IgD-negative memory B cell (primary cell): ENCODE measurements around the gene TCF12. TPM values are rescaled to one million over a fixed set of nuclear protein-coding genes. Genes with fewer than 3 reads are reported as not detected.
A peak's percentile ranks its signal among the peaks of the same experiment; 100 is the strongest.

ENCODE experiments used
- H3K27ac Mint-ChIP-seq, 3 donors: one replicate each; pipeline ENCODE4 v1.8.0; 2020 to 2022; ENCODE audit warnings: mild to moderate bottlenecking in 3 of 3, mixed read lengths in 3 of 3, moderate library complexity in 1 of 3
- H3K27me3 Mint-ChIP-seq: one replicate; pipeline ENCODE4 v1.8.0; 2021; ENCODE audit warnings: mixed read lengths
- H3K36me3 Mint-ChIP-seq: one replicate; pipeline ENCODE4 v1.8.0; 2020; ENCODE audit warnings: mild to moderate bottlenecking, mixed read lengths
- H3K4me1 Mint-ChIP-seq, 3 donors: one replicate each; pipeline ENCODE4 v1.8.0; 2020 to 2022; ENCODE audit warnings: mixed read lengths in 3 of 3, mild to moderate bottlenecking in 1 of 3
- H3K4me3 Mint-ChIP-seq, 4 donors: one replicate each; pipeline ENCODE4 v1.8.0; 2020 to 2022; ENCODE audit warnings: mild to moderate bottlenecking in 4 of 4, mixed read lengths in 4 of 4, moderate library complexity in 3 of 4
- H3K9me3 Mint-ChIP-seq, 3 donors: one replicate each; pipeline ENCODE4 v1.8.0; 2020 to 2021; ENCODE audit warnings: mixed read lengths in 3 of 3, mild to moderate bottlenecking in 1 of 3
- polyA plus RNA-seq: library from polyadenylated mRNA; unstranded; fragments of 300-500 nt; fragmentation: Illumina TruSeq; gene quantifications from one replicate; pipeline ENCODE4 v1.2.3, GENCODE V29; 2021

Gene TCF12
- polyA plus RNA-seq, 1 donor from 2014 or later = 58.0 TPM

GRCh38 chr15:57203906-57204305 is 285.5 kb downstream of the TCF12 start:
- H3K9me3 Mint-ChIP-seq = no peaks in the 10 kb centered on the region

DNA sequence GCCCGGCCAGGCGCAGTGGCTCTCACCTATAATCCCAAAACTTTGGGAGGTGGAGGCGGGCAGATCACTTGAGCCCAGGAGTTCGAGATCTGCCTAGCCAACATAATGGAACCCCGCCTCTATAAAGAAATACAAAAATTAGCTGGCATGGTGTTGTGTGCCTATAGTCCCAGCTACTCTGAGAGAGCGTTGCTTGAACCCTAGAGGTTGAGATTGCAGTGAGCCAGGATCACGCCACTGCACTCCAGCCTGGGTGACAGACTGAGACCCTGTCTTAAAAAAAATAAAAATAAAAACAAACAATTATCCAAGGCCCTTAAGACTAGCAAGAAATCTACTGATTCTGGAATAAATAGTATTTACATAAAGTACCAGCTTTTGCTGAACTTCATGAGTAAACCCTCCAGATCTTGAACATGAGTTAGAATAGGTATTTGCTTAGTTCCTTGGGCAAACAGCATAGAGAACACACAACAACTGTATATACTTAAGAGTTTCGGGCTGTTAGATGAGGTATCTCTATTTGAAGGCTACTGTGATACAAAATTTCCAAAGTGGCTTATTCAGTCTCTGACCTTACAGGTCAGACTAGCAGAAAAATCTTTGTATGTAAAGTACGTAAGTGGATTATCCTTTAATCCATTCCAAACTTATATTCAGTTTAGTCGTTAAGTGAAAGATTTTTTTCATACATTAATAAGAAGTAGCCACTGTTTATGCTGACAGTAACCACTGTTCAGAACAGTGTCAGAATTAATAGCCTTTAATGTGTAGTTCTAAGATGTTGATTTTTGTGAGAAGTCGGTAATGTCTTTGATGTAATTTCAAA is 286.8 kb downstream of the TCF12 start:
- H3K4me3 Mint-ChIP-seq = no peak overlapping the region
- H3K4me1 Mint-ChIP-seq = peaks cover 10 to 18% (median 14%) of the 10 kb centered on the region in 3 donors
- H3K27ac Mint-ChIP-seq = peak overlapping the region in 1 of 3 donors; percentile 17
- no peaks in the 10 kb centered on the region for H3K27me3 Mint-ChIP-seq
- no peaks in the 10 kb centered on the region for H3K9me3 Mint-ChIP-seq
- H3K36me3 Mint-ChIP-seq = peaks cover 15% of the 10 kb centered on the region

More at GRCh38 chr15:57203906-57204305, 285.5 kb downstream of the TCF12 start:
- H3K27ac Mint-ChIP-seq = no peak overlapping the region
- peaks cover 8 to 9% (median 9%) of the 10 kb centered on the region in 3 donors for H3K4me1 Mint-ChIP-seq
- no peaks in the 10 kb centered on the region for H3K27me3 Mint-ChIP-seq
- peaks cover 11% of the 10 kb centered on the region for H3K36me3 Mint-ChIP-seq
- no peak overlapping the region for H3K4me3 Mint-ChIP-seq

DNA sequence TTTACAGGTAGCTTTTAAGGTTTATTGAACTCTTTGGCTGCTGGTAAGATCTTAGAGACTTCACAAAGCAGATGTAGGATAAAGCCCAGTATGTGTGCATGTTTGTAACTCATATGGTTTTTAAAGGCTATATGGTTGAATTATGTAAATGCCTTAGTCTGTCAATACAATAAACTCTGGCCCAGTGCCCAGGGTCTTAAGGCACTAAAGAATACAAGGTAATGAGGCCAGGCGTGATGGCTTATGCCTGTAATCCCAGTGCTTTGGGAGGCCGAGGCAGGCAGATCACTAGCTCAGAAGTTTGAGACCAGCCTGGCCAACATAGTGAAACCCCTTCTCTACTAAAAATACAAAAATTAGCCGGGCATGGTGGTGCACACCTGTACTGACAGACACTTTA is 287.6 kb downstream of the TCF12 start:
- Mint-ChIP-seq H3K27ac (no peak overlapping the region), H3K4me3 (no peak overlapping the region), H3K27me3 (no peaks in the 10 kb centered on the region), H3K4me1 (peaks cover 10 to 18% (median 17%) of the 10 kb centered on the region in 3 donors), H3K36me3 (peaks cover 14% of the 10 kb centered on the region), H3K9me3 (no peaks in the 10 kb centered on the region)

DNA sequence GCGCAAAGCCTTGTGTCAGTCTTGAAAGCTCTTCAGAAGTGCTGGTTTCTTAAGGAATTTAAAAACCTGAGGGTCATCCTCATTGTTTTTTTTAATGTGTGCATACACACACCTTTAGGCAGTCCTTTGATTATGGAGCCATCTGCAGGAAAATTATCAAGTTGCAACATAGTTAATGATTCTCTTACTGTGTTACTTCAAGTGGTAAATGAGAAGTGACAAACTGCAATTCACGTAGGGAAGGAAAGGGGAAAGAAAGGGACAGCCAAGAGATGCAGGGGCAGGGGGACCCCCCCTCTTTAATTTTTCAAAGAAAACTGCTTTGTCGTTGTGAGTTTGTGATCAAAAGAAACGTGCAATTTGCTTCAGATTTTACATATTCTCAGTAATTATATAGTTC is 295.4 kb downstream of the TCF12 start:
- Mint-ChIP-seq H3K9me3 (no peaks in the 10 kb centered on the region), H3K27me3 (no peaks in the 10 kb centered on the region), H3K36me3 (peaks cover 3% of the 10 kb centered on the region), H3K27ac (no peak overlapping the region), H3K4me1 (peaks cover 20 to 31% (median 29%) of the 10 kb centered on the region in 3 donors), H3K4me3 (no peak overlapping the region)

DNA sequence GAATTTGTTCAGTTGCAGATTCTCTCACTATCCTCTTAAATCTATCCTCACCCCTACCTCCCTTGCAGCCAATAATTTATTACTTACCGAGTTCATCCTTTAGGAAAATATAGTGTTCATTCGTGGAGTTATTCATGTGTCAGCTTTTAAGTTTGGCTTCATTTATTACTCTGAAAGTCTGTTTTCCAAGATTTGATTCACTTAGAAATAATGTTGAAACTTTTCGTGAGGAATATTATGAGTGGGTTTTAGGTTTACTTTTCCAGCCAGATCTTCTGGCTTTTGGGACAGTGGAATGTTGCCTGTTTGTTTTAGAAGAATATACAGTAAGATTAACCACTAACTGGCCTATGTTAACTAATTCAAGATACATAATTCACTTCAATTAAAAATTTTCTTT is 296.9 kb downstream of the TCF12 start:
- H3K27me3 Mint-ChIP-seq = no peaks in the 10 kb centered on the region
- no peaks in the 10 kb centered on the region for H3K9me3 Mint-ChIP-seq
- peaks cover 23 to 30% (median 27%) of the 10 kb centered on the region in 3 donors for H3K4me1 Mint-ChIP-seq
- H3K27ac Mint-ChIP-seq = no peak overlapping the region
- H3K36me3 Mint-ChIP-seq = no peaks in the 10 kb centered on the region
- no peak overlapping the region for H3K4me3 Mint-ChIP-seq

GRCh38 chr15:57215881-57216280 is 297.4 kb downstream of the TCF12 start:
- Mint-ChIP-seq H3K4me1 (peaks cover 23 to 28% (median 28%) of the 10 kb centered on the region in 3 donors), H3K9me3 (no peaks in the 10 kb centered on the region), H3K27me3 (no peaks in the 10 kb centered on the region), H3K4me3 (no peak overlapping the region), H3K36me3 (no peaks in the 10 kb centered on the region), H3K27ac (no peak overlapping the region)

DNA sequence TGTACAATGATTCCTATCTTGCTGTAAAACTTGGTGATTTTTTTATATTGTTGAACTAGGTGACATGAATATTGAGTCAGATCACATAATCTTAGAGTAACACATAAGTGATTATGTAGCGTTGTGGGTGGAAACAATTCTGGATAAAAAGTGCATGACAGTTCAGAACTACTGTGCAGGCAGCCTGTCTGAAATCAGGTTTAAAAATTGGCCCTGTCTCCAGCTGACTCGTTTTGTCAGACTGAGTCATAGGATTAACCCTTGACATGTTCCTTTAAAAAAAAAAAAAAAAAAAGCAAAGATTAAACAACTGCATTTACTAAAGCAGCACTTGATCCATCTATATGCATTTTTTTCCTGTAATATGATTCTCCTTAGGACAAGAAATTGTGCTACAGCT is 297.8 kb downstream of the TCF12 start:
- Mint-ChIP-seq H3K4me1 (peaks cover 23 to 32% (median 28%) of the 10 kb centered on the region in 3 donors), H3K4me3 (no peak overlapping the region), H3K9me3 (no peaks in the 10 kb centered on the region), H3K27ac (no peak overlapping the region), H3K27me3 (no peaks in the 10 kb centered on the region), H3K36me3 (no peaks in the 10 kb centered on the region)

GRCh38 chr15:57217778-57218598 is 299.5 kb downstream of the TCF12 start:
- Mint-ChIP-seq H3K36me3 (no peaks in the 10 kb centered on the region), H3K4me1 (peaks cover 22 to 36% (median 29%) of the 10 kb centered on the region in 3 donors), H3K27ac (no peak overlapping the region), H3K9me3 (no peaks in the 10 kb centered on the region), H3K27me3 (no peaks in the 10 kb centered on the region), H3K4me3 (peak overlapping the region in 2 of 4 donors; percentile 78 to 84)

DNA sequence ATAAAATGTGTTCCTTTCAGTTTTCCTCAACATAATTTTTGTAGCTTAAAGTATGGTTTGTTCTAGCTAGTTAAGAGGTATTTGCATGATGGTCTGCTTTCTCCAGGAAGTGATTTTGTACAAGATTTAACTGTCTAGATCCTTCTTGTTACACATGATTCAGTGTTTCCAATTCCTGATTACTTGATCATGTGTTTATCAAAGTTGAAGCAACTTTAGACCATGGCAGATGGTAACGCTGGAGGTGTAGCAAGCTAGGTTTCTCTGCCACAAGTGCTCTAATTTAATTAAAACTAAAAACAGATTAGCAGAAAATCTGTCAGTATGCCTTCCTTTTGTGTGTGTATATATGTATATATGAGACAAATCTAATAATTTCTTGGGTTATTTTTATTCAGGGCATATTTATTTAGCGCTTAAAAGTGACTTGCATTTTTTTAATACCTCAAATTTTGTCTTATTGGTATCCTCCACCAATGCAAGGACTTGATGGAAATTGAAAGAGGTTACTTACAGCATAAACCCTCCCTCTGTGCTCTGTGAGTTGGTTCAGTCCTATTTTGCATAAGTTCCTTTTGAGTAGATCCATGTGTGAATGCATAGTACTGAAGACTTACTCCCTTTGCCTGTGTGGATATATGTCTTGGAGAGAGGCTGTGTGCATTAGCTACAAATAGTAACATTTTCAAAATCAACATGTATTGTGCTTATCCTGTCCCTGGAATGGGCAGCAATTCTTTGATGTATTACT is 300.6 kb downstream of the TCF12 start:
- Mint-ChIP-seq H3K27me3 (no peaks in the 10 kb centered on the region), H3K4me1 (peaks cover 23 to 31% (median 30%) of the 10 kb centered on the region in 3 donors), H3K36me3 (no peaks in the 10 kb centered on the region)

GRCh38 chr15:57220205-57220604 is 301.8 kb downstream of the TCF12 start:
- Mint-ChIP-seq H3K4me1 (peaks cover 24 to 35% (median 31%) of the 10 kb centered on the region in 3 donors), H3K36me3 (no peaks in the 10 kb centered on the region), H3K27ac (peak overlapping the region in 1 of 3 donors; percentile 64), H3K27me3 (no peaks in the 10 kb centered on the region), H3K9me3 (no peaks in the 10 kb centered on the region), H3K4me3 (peak overlapping the region in 1 of 4 donors; percentile 74)

More for the DNA sequence above, 300.6 kb downstream of the TCF12 start:
- Mint-ChIP-seq H3K9me3 (no peaks in the 10 kb centered on the region), H3K27ac (no peak overlapping the region), H3K4me3 (peak overlapping the region; percentile 10 to 84 (median 56))

DNA sequence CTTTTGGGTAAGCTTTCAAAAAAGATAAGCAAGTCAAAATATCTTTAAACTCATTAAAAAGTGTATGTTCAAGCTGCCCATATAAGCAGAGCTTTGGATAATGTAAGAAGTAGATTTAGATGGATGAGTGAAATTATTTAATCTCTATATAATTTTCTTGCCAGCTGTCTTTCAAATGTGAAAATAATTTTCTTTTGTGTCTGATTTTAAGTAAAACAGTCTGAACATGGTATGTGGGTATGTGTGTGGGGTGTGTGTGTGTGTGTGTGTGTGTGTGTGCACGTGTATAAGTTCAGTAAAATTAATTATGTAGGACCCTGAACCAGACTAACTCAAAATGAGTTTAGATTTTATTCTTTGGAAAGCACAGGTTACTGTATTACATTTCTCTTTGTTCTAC is 302.7 kb downstream of the TCF12 start:
- no peak overlapping the region for H3K27ac Mint-ChIP-seq
- H3K9me3 Mint-ChIP-seq = no peaks in the 10 kb centered on the region
- H3K4me3 Mint-ChIP-seq = peak overlapping the region in 2 of 4 donors; percentile 23 to 24
- no peaks in the 10 kb centered on the region for H3K36me3 Mint-ChIP-seq
- H3K27me3 Mint-ChIP-seq = no peaks in the 10 kb centered on the region
- peaks cover 24 to 35% (median 29%) of the 10 kb centered on the region in 3 donors for H3K4me1 Mint-ChIP-seq

- Mint-ChIP-seq H3K9me3 (no peaks in the 10 kb centered on the region), H3K4me1 (peaks cover 18 to 36% (median 29%) of the 10 kb centered on the region in 3 donors)
Measured at GRCh38 chr15:57223345-57223744, 304.9 kb downstream of the TCF12 start.

GRCh38 chr15:57223887-57224286 is 305.4 kb downstream of the TCF12 start:
- Mint-ChIP-seq H3K27me3 (no peaks in the 10 kb centered on the region), H3K9me3 (no peaks in the 10 kb centered on the region), H3K36me3 (peaks cover 2% of the 10 kb centered on the region), H3K4me3 (peak overlapping the region in 1 of 4 donors; percentile 17), H3K27ac (no peak overlapping the region), H3K4me1 (peaks cover 14 to 35% (median 26%) of the 10 kb centered on the region in 3 donors)

More at GRCh38 chr15:57223345-57223744, 304.9 kb downstream of the TCF12 start:
- H3K4me3 Mint-ChIP-seq = no peak overlapping the region
- no peaks in the 10 kb centered on the region for H3K27me3 Mint-ChIP-seq
- H3K36me3 Mint-ChIP-seq = peaks cover 2% of the 10 kb centered on the region
- H3K27ac Mint-ChIP-seq = no peak overlapping the region

GRCh38 chr15:57224664-57225063 is 306.2 kb downstream of the TCF12 start:
- H3K27ac Mint-ChIP-seq = no peak overlapping the region
- H3K4me1 Mint-ChIP-seq = peaks cover 10 to 32% (median 21%) of the 10 kb centered on the region in 3 donors
- peaks cover 2% of the 10 kb centered on the region for H3K36me3 Mint-ChIP-seq
- H3K27me3 Mint-ChIP-seq = no peaks in the 10 kb centered on the region
- H3K4me3 Mint-ChIP-seq = no peak overlapping the region
- no peaks in the 10 kb centered on the region for H3K9me3 Mint-ChIP-seq
